GM13977 (cell line): Measurements from ENCODE around the gene HTR2C.
A peak's percentile ranks its signal among the peaks of the same experiment; 100 is the strongest.
"Not testable (repeated sequence)": the region's sequence is repeated elsewhere in the genome, so short reads cannot be mapped to it uniquely, and the experiment has no call there.

Experiments
- DNase-seq: peaks from one replicate; pipeline ENCODE4 v3.0.0; 2012; ENCODE audit warnings: low spot score
- in situ Hi-C: fragments of 300-500 bp; cut with MboI; formaldehyde crosslinking; loops from one replicate; pipeline ENCODE4 v1.12.0; 2022; ENCODE audit warnings: low sequenced_read_pairs, low pct_unique_long_range_greater_than_20kb, mixed read lengths, inconsistent platforms; ENCODE audit not compliant: unreplicated experiment
- TF ChIP-seq, protein P1 (sequence below): IDR thresholded peaks from 2 replicates; pipeline ENCODE4 v1.5.1; 2012; ENCODE audit warnings: mild to moderate bottlenecking, control low read depth; ENCODE audit not compliant: insufficient read depth; ENCODE audit errors: extremely low read depth, missing control alignments

The HTR2C gene

GRCh38 chrX:114619874-114620273, 36.0 kb downstream of the HTR2C start:
- in situ Hi-C loops, result no loop called here
- TF ChIP-seq, protein P1, sequence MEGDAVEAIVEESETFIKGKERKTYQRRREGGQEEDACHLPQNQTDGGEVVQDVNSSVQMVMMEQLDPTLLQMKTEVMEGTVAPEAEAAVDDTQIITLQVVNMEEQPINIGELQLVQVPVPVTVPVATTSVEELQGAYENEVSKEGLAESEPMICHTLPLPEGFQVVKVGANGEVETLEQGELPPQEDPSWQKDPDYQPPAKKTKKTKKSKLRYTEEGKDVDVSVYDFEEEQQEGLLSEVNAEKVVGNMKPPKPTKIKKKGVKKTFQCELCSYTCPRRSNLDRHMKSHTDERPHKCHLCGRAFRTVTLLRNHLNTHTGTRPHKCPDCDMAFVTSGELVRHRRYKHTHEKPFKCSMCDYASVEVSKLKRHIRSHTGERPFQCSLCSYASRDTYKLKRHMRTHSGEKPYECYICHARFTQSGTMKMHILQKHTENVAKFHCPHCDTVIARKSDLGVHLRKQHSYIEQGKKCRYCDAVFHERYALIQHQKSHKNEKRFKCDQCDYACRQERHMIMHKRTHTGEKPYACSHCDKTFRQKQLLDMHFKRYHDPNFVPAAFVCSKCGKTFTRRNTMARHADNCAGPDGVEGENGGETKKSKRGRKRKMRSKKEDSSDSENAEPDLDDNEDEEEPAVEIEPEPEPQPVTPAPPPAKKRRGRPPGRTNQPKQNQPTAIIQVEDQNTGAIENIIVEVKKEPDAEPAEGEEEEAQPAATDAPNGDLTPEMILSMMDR, result peak; percentile 34
- DNase-seq, result peak; percentile 14

DNA sequence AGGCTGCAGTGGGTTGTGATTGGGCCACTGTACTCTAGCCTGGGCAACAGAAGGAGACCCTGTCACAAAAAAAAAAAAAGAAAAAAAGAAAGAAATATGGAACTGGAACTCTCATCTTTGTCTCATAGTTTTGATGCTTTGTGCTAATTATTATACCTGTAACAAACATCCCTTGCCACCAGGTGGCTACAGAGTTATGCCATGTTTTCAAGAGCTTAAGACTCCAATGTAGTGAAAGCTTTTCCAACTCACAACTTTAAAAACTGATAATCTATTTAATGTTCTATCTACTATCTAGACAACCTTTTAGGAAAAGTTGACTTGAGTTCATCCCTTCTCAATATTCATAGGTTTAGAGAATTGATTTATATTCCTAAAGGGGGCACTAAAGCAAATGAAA, 42.4 kb downstream of the HTR2C start:
- TF ChIP-seq, protein P1, result peak; percentile 50
- in situ Hi-C loops, result no loop called here
- DNase-seq, result peak; percentile 10

DNA sequence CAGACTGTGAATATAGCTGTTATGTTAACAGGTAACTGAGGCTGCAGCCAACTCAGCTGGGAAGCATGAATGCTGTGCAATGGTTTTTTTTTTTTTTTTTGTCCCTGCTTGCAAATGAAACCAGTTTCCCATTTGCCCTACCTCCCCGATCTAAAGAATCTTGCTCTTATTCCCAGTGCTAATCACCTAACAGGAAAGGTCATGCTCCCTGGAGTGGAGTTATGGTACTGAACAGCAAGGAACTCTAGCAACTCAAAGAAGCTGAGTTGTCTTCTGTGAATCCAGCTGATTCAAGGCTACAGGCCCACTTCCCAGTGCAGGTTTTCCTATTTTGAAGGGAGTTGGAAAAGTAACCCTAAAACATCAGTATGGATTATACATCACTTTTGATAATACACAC, 52.1 kb downstream of the HTR2C start:
- DNase-seq, result no peak
- TF ChIP-seq, protein P1, result no peak
- in situ Hi-C loops, result no loop called here

GRCh38 chrX:114650351-114650750, 66.5 kb downstream of the HTR2C start:
- TF ChIP-seq, protein P1, result no peak
- in situ Hi-C loops, result no loop called here
- no peak for DNase-seq

- no peak for DNase-seq
- TF ChIP-seq, protein P1, result no peak
- in situ Hi-C loops, result no loop called here
These were observed 91.5 kb downstream of the HTR2C start for GRCh38 chrX:114675365-114675764.

GRCh38 chrX:114700533-114700932, 116.6 kb downstream of the HTR2C start:
- DNase-seq, in situ Hi-C loops: not testable (repeated sequence)

DNA sequence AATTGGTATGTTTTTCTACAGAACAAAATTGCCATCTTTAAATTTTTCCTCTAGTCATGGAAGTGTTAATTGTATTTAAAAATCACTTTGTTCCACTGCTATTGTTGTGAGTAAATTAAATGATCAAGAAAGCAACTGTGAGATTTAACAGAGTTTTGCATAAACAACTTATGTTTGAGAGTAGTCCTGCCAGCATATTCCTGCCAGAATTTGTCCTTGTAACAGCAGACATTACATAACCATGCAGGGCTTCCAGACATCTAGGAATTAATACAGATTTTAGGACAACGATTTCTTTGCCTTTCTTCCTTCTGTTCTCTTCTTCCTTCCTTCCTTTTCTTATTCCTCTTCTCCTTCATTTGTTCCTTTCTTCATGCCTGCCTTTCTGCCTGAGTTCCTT, 125.5 kb downstream of the HTR2C start:
- in situ Hi-C loops, result no loop called here
- no peak for DNase-seq
- TF ChIP-seq, protein P1, result no peak
